PC-9 (cell line): ENCODE measurements around the gene ATL2.

ENCODE experiments used
- EZH2 ChIP-seq: fragments of 200-600 bp; sonication (generic); IDR thresholded peaks from 2 replicates; pipeline ENCODE4 v1.8.0; 2017; ENCODE audit warnings: antibody characterized with exemption, low read depth
- TF ChIP-seq, protein P1 (sequence below): fragments of 200-600 bp; sonication (generic); conservative IDR thresholded peaks from 2 replicates; pipeline ENCODE4 v1.6.1; 2017; ENCODE audit warnings: mixed run types, antibody characterized with exemption, mild to moderate bottlenecking, moderate library complexity

DNA sequence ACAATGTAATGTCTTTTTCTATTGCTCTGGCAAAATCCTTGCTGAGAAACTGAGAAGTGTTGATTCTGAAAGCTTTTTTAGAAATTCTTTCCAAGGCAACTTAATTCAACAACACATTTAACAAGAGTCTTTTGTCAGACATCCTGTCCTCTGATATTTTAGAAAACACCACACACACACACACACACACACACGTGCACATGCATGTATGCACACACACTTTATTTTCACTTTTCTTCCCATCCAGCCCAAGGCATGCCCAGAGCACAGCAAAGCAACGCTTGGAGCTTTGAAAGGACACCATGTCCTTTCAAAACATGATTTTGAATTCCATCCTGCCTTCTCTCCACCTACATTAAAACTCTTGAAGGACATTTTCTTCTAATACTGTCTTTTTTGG is 116.1 kb downstream of the ATL2 start:
- TF ChIP-seq, protein P1, sequence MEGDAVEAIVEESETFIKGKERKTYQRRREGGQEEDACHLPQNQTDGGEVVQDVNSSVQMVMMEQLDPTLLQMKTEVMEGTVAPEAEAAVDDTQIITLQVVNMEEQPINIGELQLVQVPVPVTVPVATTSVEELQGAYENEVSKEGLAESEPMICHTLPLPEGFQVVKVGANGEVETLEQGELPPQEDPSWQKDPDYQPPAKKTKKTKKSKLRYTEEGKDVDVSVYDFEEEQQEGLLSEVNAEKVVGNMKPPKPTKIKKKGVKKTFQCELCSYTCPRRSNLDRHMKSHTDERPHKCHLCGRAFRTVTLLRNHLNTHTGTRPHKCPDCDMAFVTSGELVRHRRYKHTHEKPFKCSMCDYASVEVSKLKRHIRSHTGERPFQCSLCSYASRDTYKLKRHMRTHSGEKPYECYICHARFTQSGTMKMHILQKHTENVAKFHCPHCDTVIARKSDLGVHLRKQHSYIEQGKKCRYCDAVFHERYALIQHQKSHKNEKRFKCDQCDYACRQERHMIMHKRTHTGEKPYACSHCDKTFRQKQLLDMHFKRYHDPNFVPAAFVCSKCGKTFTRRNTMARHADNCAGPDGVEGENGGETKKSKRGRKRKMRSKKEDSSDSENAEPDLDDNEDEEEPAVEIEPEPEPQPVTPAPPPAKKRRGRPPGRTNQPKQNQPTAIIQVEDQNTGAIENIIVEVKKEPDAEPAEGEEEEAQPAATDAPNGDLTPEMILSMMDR, result no peak
- no peak for TF ChIP-seq EZH2
